Measurements from ENCODE around the gene ATP9B.

Gene ATP9B

GRCh38 chr18:79366177-79367094, 297.2 kb downstream of the ATP9B start:
- no peaks in the 10 kb centered on the region for H3K79me2 ChIP-seq (ENCODE audit: low read length)
- H3K36me3 ChIP-seq (replicated peaks; ENCODE audit: insufficient read depth, low read length) = no peaks in the 10 kb centered on the region
- H2AFZ ChIP-seq (ENCODE audit: low read length) = no peak overlapping the region
- no peaks in the 10 kb centered on the region for H3K9me3 ChIP-seq (replicated peaks; ENCODE audit: insufficient read depth, low read length)
- TF ChIP-seq CTCF (IDR thresholded peaks at IDR 0.05; ENCODE audit: low read length) (no peak), EZH2 (optimal IDR thresholded peaks at IDR 0.05; ENCODE audit: low read depth, low read length) (no peak), EZH2phosphoT487 (IDR thresholded peaks at IDR 0.05; ENCODE audit: low read length) (no peak)
- no peaks in the 10 kb centered on the region for H3K4me1 ChIP-seq (ENCODE audit: low read length)
- no peak overlapping the region for H3K4me2 ChIP-seq (ENCODE audit: low read depth, low read length)
- H3K4me3 ChIP-seq (ENCODE audit: low read length) = no peak overlapping the region
- H3K27me3 ChIP-seq (replicated peaks; ENCODE audit: insufficient read depth, low read length) = no peaks in the 10 kb centered on the region
- no peak overlapping the region for H3K27ac ChIP-seq (ENCODE audit: low read length)
- H4K20me1 ChIP-seq (ENCODE audit: insufficient read depth, low read length) = no peaks in the 10 kb centered on the region
- no peaks in the 10 kb centered on the region for H3K9me2 ChIP-seq (replicated peaks; ENCODE audit: insufficient read depth, low read length)
- DNase-seq = no peak
- H3K9ac ChIP-seq (ENCODE audit: low read length) = no peak overlapping the region
- H3F3A ChIP-seq (ENCODE audit: insufficient read depth, low read length) = no peaks in the 10 kb centered on the region

DNA sequence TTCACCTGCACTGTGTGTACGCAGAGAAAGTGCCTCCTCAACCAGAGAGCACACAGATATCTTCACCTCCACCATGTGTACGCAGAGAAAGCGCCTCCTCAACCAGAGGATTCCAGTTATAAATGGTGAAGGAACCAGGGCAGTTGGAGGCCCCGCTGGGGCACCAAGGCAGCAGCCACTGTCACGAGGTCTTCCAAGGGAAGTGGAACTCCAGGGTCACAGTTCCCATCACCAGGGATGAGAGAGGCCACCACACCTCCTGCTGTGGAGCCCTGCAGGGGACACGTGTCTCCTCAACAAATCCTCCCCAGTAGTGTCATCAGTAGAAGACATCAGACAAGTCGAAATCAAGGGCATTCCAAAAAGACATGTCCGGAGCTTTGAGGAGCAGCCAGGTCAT, 298.3 kb downstream of the ATP9B start:
- TF ChIP-seq EZH2 (optimal IDR thresholded peaks at IDR 0.05; ENCODE audit: low read depth, low read length) = no peak
- Histone ChIP-seq H3K9ac (ENCODE audit: low read length) (no peak overlapping the region), H3K4me2 (ENCODE audit: low read depth, low read length) (no peak overlapping the region)

GRCh38 chr18:79367989-79368388, 298.8 kb downstream of the ATP9B start:
- Histone ChIP-seq H3K4me1 (ENCODE audit: low read length) (no peaks in the 10 kb centered on the region), H3K4me3 (ENCODE audit: low read length) (no peak overlapping the region)

More for the DNA sequence above, 298.3 kb downstream of the ATP9B start:
- no peak for DNase-seq
- no peak overlapping the region for H2AFZ ChIP-seq (ENCODE audit: low read length)
- H4K20me1 ChIP-seq (ENCODE audit: insufficient read depth, low read length) = no peaks in the 10 kb centered on the region
- no peaks in the 10 kb centered on the region for H3K9me3 ChIP-seq (replicated peaks; ENCODE audit: insufficient read depth, low read length)
- no peaks in the 10 kb centered on the region for H3K4me1 ChIP-seq (ENCODE audit: low read length)
- H3K9me2 ChIP-seq (replicated peaks; ENCODE audit: insufficient read depth, low read length) = no peaks in the 10 kb centered on the region
- H3F3A ChIP-seq (ENCODE audit: insufficient read depth, low read length) = no peaks in the 10 kb centered on the region
- no peaks in the 10 kb centered on the region for H3K36me3 ChIP-seq (replicated peaks; ENCODE audit: insufficient read depth, low read length)
- H3K79me2 ChIP-seq (ENCODE audit: low read length) = no peaks in the 10 kb centered on the region
- H3K27ac ChIP-seq (ENCODE audit: low read length) = no peak overlapping the region
- H3K27me3 ChIP-seq (replicated peaks; ENCODE audit: insufficient read depth, low read length) = no peaks in the 10 kb centered on the region
- no peak overlapping the region for H3K4me3 ChIP-seq (ENCODE audit: low read length)

More at GRCh38 chr18:79367989-79368388, 298.8 kb downstream of the ATP9B start:
- no peak overlapping the region for H3K4me2 ChIP-seq (ENCODE audit: low read depth, low read length)
- H3K36me3 ChIP-seq (replicated peaks; ENCODE audit: insufficient read depth, low read length) = no peaks in the 10 kb centered on the region
- no peak overlapping the region for H2AFZ ChIP-seq (ENCODE audit: low read length)
- H3K9ac ChIP-seq (ENCODE audit: low read length) = no peak overlapping the region
- no peaks in the 10 kb centered on the region for H3K79me2 ChIP-seq (ENCODE audit: low read length)
- no peak overlapping the region for H3K27ac ChIP-seq (ENCODE audit: low read length)
- H3F3A ChIP-seq (ENCODE audit: insufficient read depth, low read length) = no peaks in the 10 kb centered on the region
- no peaks in the 10 kb centered on the region for H3K9me2 ChIP-seq (replicated peaks; ENCODE audit: insufficient read depth, low read length)
- DNase-seq = no peak
- no peaks in the 10 kb centered on the region for H3K27me3 ChIP-seq (replicated peaks; ENCODE audit: insufficient read depth, low read length)
- TF ChIP-seq CTCF (IDR thresholded peaks at IDR 0.05; ENCODE audit: low read length) = no peak
- TF ChIP-seq EZH2phosphoT487 (IDR thresholded peaks at IDR 0.05; ENCODE audit: low read length) = no peak
- no peak for TF ChIP-seq EZH2 (optimal IDR thresholded peaks at IDR 0.05; ENCODE audit: low read depth, low read length)
- no peaks in the 10 kb centered on the region for H3K9me3 ChIP-seq (replicated peaks; ENCODE audit: insufficient read depth, low read length)
- H4K20me1 ChIP-seq (ENCODE audit: insufficient read depth, low read length) = no peaks in the 10 kb centered on the region

Measured in MM.1S (cell line).